Coronary artery (tissue), 2 donors: ENCODE measurements around the gene GPR139.

ENCODE experiments used
- DNase-seq: peaks from one replicate; pipeline ENCODE4 v3.0.0-alpha.2; 2017; ENCODE audit warnings: low spot score
- H3K27ac ChIP-seq, 2 donors: fragments of 200-600 bp; sonication (generic); one replicate each; pipeline ENCODE4 v1.5.1; 2016 to 2019
- H3K4me3 ChIP-seq: fragments of 200-600 bp; sonication (generic); 2 replicates; pipeline ENCODE4 v1.5.1; 2016; ENCODE audit warnings: mild to moderate bottlenecking, moderate library complexity
- TF ChIP-seq, protein P1 (sequence below): fragments of 200-600 bp; sonication (generic); IDR thresholded peaks from one replicate; pipeline ENCODE4 v1.5.1; 2019; ENCODE audit warnings: antibody characterized with exemption

GPR139 gene

DNA sequence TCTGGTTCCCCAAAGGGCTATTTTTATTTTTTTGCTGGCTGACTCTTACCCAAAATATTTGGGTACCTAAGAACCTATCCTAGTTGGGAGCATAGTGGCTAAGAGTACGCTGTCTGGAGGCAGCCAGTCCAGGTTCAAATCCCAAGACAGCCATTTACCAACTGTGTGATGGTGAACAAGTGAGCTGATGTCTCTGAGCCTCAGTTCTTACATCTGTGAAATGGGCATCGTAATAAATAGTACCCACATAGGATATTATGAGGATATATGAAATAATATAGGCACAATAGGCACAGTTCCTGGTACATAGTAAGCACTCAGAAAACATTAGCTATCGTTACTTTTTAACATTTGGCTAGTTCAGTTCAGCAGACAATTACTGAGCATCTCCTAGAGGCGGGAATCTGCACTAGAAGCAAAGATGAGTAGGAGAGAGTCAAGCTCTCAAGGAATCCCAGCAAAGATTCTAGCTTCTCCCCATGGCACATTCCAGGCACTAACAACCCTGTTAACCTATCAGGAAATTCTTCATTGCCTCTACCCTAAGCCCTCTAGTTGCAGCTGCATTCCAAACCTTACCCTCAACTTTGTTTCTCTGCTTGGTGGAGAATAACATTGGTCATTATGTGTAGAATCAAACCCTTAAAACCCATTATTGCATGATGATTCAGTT lies 31.6 kb downstream of the GPR139 start:
- no peak for DNase-seq
- TF ChIP-seq, protein P1, sequence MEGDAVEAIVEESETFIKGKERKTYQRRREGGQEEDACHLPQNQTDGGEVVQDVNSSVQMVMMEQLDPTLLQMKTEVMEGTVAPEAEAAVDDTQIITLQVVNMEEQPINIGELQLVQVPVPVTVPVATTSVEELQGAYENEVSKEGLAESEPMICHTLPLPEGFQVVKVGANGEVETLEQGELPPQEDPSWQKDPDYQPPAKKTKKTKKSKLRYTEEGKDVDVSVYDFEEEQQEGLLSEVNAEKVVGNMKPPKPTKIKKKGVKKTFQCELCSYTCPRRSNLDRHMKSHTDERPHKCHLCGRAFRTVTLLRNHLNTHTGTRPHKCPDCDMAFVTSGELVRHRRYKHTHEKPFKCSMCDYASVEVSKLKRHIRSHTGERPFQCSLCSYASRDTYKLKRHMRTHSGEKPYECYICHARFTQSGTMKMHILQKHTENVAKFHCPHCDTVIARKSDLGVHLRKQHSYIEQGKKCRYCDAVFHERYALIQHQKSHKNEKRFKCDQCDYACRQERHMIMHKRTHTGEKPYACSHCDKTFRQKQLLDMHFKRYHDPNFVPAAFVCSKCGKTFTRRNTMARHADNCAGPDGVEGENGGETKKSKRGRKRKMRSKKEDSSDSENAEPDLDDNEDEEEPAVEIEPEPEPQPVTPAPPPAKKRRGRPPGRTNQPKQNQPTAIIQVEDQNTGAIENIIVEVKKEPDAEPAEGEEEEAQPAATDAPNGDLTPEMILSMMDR = no peak
- H3K27ac ChIP-seq = no peak overlapping the region
- H3K4me3 ChIP-seq = no peak overlapping the region

DNA sequence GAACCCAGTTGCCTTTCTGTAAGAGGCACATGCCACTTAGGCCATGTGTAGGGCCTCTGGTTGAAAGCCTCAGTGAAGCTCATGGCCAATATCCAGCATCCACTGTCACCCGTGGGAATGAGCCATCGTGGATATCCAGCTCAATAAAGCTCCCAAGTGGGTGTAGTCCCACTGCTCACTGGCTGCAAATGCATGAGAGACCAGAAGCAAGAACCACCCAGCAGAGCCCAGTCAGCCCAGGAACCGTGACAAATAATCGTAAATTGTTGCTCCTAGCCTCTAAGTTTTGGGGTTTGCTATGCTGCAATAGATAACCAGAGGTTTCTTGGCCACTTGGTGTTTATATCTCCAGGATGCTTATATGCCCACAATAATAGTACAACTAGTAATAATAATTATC lies 33.7 kb downstream of the GPR139 start:
- H3K27ac ChIP-seq = no peak overlapping the region
- no peak overlapping the region for H3K4me3 ChIP-seq
- DNase-seq = no peak
- TF ChIP-seq, protein P1 = no peak

DNA sequence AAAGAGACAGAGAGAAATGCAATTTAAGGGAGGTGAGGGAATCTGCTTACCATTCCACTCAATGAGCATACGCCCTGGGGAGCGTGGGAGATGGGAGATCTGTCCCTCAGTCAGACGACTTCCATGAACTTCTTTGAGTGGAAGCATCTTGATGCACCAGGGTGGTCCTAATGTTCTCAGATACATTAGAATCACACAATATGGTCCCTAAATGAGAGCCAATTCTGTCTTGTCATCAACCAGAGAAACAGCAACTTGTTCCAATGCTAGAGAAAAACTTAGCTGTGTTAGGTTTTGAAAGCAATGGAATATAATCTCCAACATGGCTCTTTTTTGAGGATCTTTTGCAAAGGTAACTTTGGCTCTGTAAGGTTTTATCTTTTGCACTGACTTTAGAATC lies 44.1 kb downstream of the GPR139 start:
- DNase-seq = no peak
- no peak overlapping the region for H3K4me3 ChIP-seq
- no peak overlapping the region for H3K27ac ChIP-seq
- TF ChIP-seq, protein P1 = no peak

DNA sequence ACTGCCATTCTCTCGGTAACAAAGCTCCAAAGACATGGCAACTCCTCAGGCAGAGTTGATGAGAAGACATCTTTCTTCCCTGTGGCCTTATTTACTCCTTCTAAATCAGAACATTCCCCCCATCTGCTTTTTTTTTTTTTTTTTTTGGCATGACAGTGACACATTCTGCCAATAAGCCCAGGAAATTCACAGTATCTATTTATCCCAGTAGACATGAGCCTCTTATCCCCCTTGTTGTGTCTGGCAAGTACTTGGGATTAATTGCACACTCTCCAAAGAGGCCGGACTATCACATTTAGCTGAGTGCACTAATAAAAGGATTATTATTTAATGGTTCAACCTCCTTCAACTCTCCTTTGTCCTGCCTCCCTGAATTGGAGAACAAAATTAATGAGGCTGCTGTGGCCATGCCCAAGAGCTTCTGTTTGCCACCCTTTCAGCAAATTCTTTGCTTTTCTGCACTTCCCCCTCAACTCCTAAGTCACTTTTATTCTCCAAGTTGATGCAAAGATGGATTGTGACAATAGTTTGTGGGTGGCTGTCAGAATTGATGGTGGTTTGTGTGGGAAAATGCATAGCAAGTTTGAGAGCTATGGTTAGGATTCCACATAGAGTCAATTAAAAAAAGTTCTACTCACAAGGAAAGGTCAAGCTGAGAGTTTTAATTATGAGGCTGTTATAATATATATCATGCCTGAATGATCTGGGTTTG lies 47.2 kb downstream of the GPR139 start:
- Histone ChIP-seq H3K27ac (no peak overlapping the region), H3K4me3 (no peak overlapping the region)
- no peak for DNase-seq
- TF ChIP-seq, protein P1 = no peak

DNA sequence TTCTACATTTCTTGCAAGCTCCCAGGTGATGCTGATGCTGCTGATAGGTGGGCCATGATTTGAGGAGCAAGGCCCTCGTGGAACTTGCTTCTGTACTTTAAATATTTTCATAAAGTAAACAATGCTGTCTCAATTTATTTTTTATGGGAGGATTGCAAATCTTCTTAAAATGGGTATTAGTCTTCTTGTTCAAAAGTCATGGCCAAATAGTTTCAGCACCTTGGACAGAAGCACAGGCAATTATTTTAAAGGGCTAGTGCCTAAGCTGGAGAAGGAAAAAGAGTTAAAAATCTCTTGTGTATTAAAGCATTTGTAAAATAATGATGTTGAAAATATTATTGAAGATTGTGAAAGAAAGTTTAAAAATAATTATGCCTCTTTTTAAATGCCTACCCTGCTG lies 50.5 kb downstream of the GPR139 start:
- no peak overlapping the region for H3K4me3 ChIP-seq
- TF ChIP-seq, protein P1 = no peak
- DNase-seq = no peak
- H3K27ac ChIP-seq = no peak overlapping the region

DNA sequence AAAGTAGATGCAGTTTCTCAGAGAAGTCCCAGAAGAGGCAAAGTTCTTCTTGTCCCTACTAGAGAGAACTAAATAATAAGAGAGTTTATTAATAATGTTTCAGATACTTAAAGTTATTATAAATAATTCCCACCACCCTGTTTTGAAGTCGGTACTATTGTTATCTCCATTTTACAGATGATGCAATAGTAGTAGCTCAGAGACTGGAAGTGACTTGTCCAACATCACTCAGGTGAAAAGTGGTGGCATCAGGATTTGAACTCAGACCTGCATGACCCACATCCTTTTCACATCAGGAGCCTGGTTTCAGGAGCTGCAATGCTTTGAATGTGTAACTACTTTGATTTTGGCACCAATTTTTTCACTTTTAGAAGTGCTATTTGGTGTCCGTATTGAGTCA lies 52.7 kb downstream of the GPR139 start:
- no peak for DNase-seq
- H3K4me3 ChIP-seq = no peak overlapping the region
- TF ChIP-seq, protein P1 = no peak
- H3K27ac ChIP-seq = no peak overlapping the region

DNA sequence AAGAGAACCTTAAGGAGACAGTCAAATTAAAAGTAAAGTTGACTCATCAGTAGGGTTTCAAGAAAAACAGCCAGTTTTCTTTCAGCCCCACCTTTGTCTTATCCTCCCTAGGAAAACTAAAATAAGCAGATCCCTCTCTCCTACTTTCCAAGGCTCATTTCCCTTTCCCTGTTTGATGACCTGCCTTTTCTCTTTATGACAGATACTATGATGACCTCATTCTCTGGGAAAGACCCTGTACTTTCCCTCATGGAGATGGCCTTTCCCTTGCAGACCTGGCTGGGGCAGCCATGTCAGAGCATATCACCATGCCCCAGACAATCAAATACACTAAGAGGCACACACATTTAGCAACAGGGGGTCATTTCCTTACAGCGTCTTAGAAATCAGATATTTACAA lies 53.6 kb downstream of the GPR139 start:
- Histone ChIP-seq H3K27ac (no peak overlapping the region), H3K4me3 (no peak overlapping the region)
- no peak for DNase-seq
- TF ChIP-seq, protein P1 = no peak
